ENCODE data around the gene EVI5.

Gene EVI5

DNA sequence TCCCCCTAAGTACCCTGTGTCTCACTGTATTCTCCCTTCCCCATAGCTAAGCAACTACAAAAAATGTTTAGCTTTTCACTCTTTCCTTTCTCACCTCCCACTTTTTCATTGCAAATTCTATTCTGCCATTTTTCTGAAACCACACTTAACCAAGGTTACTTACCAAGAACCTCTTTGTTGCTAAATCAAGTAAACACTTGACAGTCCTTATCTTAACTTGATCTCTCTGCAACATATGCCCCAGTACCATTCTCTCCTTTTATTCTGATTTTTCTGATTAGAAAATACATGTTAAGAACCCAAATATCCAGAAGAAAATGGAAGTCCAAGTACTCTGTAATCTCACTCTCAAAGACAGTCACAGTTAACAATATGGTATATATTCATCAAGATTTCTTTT lies 16.0 kb downstream of the EVI5 start:
- DNase-seq (ENCODE audit: extremely low spot score) = no peak
- ChIA-PET CTCF (interaction anchor here (0.6 kb wide), 1 partner anchor 99 kb away, joined by 5 read pairs; no protein-coding TSS in a partner anchor), POLR2A (no interaction called here)
- TF ChIP-seq TARDBP (IDR thresholded peaks at IDR 0.05) (no peak), ZNF384 (IDR thresholded peaks at IDR 0.05) (no peak), FOXM1 (IDR thresholded peaks at IDR 0.05; ENCODE audit: borderline replicate concordance) (no peak), FOXA1 (IDR thresholded peaks at IDR 0.05) (no peak), HDGF (IDR thresholded peaks at IDR 0.05; ENCODE audit: borderline replicate concordance) (no peak), ELF4 (IDR thresholded peaks at IDR 0.05) (no peak), ARNT (IDR thresholded peaks at IDR 0.05) (no peak), LEF1 (IDR thresholded peaks at IDR 0.05; ENCODE audit: borderline replicate concordance) (no peak), NFRKB (IDR thresholded peaks at IDR 0.05) (no peak)

DNA sequence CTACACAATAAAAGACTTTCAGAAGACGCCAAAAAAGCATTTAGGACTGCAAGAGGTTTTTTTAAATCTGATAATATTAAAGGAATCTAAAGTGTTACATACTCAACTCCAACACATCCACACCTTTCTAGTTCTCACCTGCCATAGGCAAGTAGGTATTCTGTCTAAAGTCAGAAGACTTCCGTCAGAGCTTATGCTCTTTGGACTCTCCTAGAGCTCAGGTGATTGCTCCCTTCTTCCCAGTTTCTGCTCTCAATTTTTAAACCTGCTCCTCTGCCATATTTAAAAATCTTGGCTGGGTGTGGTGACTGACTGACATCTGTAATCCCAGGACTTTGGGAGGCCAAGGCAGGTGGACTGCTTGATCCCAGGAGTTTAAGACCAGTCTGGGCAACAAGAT lies 16.6 kb downstream of the EVI5 start:
- ChIA-PET POLR2A (interaction anchor here (0.9 kb wide), 1 partner anchor 64 kb away, joined by 4 read pairs; the partner anchor contains the start of gene RPL5), CTCF (no interaction called here)
- no peak for DNase-seq (ENCODE audit: extremely low spot score)
- TF ChIP-seq, protein P1, sequence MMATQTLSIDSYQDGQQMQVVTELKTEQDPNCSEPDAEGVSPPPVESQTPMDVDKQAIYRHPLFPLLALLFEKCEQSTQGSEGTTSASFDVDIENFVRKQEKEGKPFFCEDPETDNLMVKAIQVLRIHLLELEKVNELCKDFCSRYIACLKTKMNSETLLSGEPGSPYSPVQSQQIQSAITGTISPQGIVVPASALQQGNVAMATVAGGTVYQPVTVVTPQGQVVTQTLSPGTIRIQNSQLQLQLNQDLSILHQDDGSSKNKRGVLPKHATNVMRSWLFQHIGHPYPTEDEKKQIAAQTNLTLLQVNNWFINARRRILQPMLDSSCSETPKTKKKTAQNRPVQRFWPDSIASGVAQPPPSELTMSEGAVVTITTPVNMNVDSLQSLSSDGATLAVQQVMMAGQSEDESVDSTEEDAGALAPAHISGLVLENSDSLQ (IDR thresholded peaks at IDR 0.05) = no peak
- TF ChIP-seq ZNF384 (IDR thresholded peaks at IDR 0.05) = no peak
- no peak for TF ChIP-seq NFRKB (IDR thresholded peaks at IDR 0.05)
- no peak for TF ChIP-seq FOXK2 (IDR thresholded peaks at IDR 0.05)
- TF ChIP-seq CTBP1 (IDR thresholded peaks at IDR 0.05; ENCODE audit: borderline replicate concordance) = no peak
- TF ChIP-seq ARNT (IDR thresholded peaks at IDR 0.05) = no peak

DNA sequence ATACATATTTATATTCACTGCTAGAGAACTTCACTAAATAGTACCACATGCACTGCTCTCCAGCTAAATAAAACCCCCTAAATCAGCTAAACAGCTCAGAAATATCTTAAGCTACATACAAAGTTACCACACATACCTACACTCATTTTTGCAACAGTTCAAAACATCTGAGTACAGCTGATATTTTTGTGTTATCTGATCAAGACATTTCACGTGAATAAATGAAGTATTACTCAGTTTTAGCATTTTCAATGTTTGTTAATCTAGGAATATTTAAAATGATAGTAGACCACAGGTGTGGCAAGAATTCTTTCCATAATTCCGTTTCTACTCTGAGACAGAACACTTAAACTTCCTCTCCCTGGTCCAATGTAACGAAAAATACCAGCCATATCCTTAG lies 20.8 kb downstream of the EVI5 start:
- ChIA-PET POLR2A (interaction anchor here (1.0 kb wide), 1 partner anchor 67 kb away, joined by 3 read pairs; no protein-coding TSS in a partner anchor), CTCF (interaction anchor here (1.2 kb wide), 1 partner anchor 15 kb away, joined by 4 read pairs; no protein-coding TSS in a partner anchor)
- no peak for DNase-seq (ENCODE audit: extremely low spot score)
- TF ChIP-seq ELF4 (IDR thresholded peaks at IDR 0.05) (no peak), NFRKB (IDR thresholded peaks at IDR 0.05) (no peak), FOXA1 (IDR thresholded peaks at IDR 0.05) (no peak), LEF1 (IDR thresholded peaks at IDR 0.05; ENCODE audit: borderline replicate concordance) (no peak), TARDBP (IDR thresholded peaks at IDR 0.05) (no peak), CTBP1 (IDR thresholded peaks at IDR 0.05; ENCODE audit: borderline replicate concordance) (no peak), ZNF384 (IDR thresholded peaks at IDR 0.05) (no peak), SP1 (IDR thresholded peaks at IDR 0.05) (no peak), FOXK2 (IDR thresholded peaks at IDR 0.05) (no peak)

DNA sequence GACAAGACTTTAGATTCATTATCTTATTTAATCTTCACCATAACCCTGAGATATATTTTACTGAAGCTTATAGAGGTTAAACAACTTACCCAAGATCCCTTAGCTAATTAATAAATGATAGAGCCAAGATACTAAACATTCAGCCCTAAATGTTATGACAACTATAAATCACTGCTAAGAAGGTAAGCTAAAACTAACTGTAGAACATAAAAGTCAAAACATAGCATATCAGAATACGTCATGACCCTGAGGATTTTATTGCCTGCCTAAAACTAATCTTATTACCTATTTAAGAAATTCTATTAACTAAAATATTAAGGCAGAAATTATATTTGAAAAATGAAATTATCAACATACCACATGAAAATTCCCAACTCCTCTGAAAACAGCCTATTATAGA lies 22.6 kb downstream of the EVI5 start:
- TF ChIP-seq SUZ12 (IDR thresholded peaks at IDR 0.05) = no peak
- TF ChIP-seq BHLHE40 (IDR thresholded peaks at IDR 0.05; ENCODE audit: borderline replicate concordance) = no peak
- TF ChIP-seq ELF4 (IDR thresholded peaks at IDR 0.05) = no peak
- no peak for TF ChIP-seq FOXK2 (IDR thresholded peaks at IDR 0.05)
- TF ChIP-seq, protein P1 (IDR thresholded peaks at IDR 0.05) = peak; percentile 77
- ChIA-PET CTCF (no interaction called here), POLR2A (interaction anchor here (1.1 kb wide), 1 partner anchor 70 kb away, joined by 4 read pairs; the partner anchor contains the start of gene RPL5)
- no peak for DNase-seq (ENCODE audit: extremely low spot score)

DNA sequence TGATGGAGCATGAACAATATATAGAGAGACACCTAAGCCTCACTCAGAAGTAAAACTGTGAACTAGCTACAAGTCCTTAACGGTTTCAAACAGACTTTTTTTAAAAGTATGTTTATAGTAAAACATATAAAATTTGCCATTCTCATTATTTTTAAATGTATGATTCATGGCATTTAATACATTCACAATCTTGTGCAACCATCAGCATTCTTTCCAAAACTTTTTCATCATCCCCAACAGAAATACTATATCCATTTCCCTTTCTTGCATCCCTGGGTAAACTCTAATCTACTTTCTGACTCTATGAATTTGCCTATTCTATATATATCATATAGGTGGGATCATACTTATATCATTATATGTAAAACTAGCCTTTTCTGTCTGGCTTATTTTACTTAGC lies 25.5 kb downstream of the EVI5 start:
- CTCF ChIA-PET = interaction anchor here (0.6 to 1.3 kb wide), 2 partner anchors 10 to 73 kb away, joined by 6 read pairs; no protein-coding TSS in a partner anchor
- TF ChIP-seq FOXK2 (IDR thresholded peaks at IDR 0.05) = no peak
- no peak for TF ChIP-seq BHLHE40 (IDR thresholded peaks at IDR 0.05; ENCODE audit: borderline replicate concordance)
- TF ChIP-seq ZNF384 (IDR thresholded peaks at IDR 0.05) = no peak
- no peak for TF ChIP-seq LEF1 (IDR thresholded peaks at IDR 0.05; ENCODE audit: borderline replicate concordance)
- no peak for TF ChIP-seq FOXM1 (IDR thresholded peaks at IDR 0.05; ENCODE audit: borderline replicate concordance)
- TF ChIP-seq, protein P1 (IDR thresholded peaks at IDR 0.05) = no peak
- TF ChIP-seq HDGF (IDR thresholded peaks at IDR 0.05; ENCODE audit: borderline replicate concordance) = no peak
- TF ChIP-seq SP1 (IDR thresholded peaks at IDR 0.05) = no peak
- no peak for TF ChIP-seq ELF4 (IDR thresholded peaks at IDR 0.05)
- no peak for TF ChIP-seq FOXA1 (IDR thresholded peaks at IDR 0.05)
- no peak for TF ChIP-seq TARDBP (IDR thresholded peaks at IDR 0.05)
- TF ChIP-seq CTBP1 (IDR thresholded peaks at IDR 0.05; ENCODE audit: borderline replicate concordance) = no peak
- TF ChIP-seq NFRKB (IDR thresholded peaks at IDR 0.05) = no peak
- no peak for TF ChIP-seq SUZ12 (IDR thresholded peaks at IDR 0.05)
- no peak for TF ChIP-seq L3MBTL2 (conservative IDR thresholded peaks at IDR 0.05)
- TF ChIP-seq ARNT (IDR thresholded peaks at IDR 0.05) = no peak
- no peak for DNase-seq (ENCODE audit: extremely low spot score)
- POLR2A ChIA-PET = interaction anchor here (1.4 kb wide), 1 partner anchor 73 kb away, joined by 3 read pairs; no protein-coding TSS in a partner anchor

DNA sequence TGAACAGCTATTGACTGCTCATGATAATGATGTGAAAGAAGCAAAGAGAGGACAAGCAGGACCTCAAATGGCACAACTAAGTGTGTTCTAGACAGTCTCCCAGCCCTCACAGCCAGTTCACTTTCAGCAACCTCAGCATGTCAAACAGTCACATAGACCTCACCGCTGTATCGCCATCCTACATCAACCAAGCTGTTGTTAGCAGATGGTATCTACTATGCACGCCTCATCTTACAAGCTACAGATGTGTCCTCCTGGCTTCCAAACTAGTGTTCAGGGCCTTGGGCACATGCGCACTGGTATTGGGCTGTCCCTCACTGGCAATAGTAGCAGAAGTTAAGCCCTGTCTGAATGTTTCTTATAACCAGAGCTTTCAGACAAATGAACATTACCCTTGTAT lies 28.4 kb downstream of the EVI5 start:
- TF ChIP-seq FOXA1 (IDR thresholded peaks at IDR 0.05) (no peak), HDGF (IDR thresholded peaks at IDR 0.05; ENCODE audit: borderline replicate concordance) (no peak), NFRKB (IDR thresholded peaks at IDR 0.05) (no peak), FOXK2 (IDR thresholded peaks at IDR 0.05) (no peak), ELF4 (IDR thresholded peaks at IDR 0.05) (no peak), SUZ12 (IDR thresholded peaks at IDR 0.05) (no peak)
- no peak for DNase-seq (ENCODE audit: extremely low spot score)
- POLR2A ChIA-PET = interaction anchor here (1.6 kb wide), 1 partner anchor 76 kb away, joined by 7 read pairs; the partner anchor contains the start of gene RPL5
- CTCF ChIA-PET = interaction anchor here (0.6 to 0.7 kb wide), 2 partner anchors 56 to 398 kb away, joined by 3 read pairs; no protein-coding TSS in a partner anchor

Measured in HEK293T (cell line).